Endodermal cell (in vitro differentiated cells): ENCODE data around the gene AKR1B1. TPM values are rescaled to one million over a fixed set of nuclear protein-coding genes. Genes with fewer than 3 reads are reported as not detected.

Source experiments
- DNase-seq: peaks from one replicate; pipeline ENCODE4 v3.0.0-alpha.2; 2017
- H3K27ac ChIP-seq: 2 replicates; pipeline ENCODE4 v1.5.1; 2013; ENCODE audit warnings: mild to moderate bottlenecking, low read depth, low read length, moderate library complexity
- H3K27me3 ChIP-seq: 2 replicates; pipeline ENCODE4 v1.6.1; 2013; ENCODE audit warnings: mild to moderate bottlenecking, low read length, moderate library complexity; ENCODE audit not compliant: insufficient read depth, control insufficient read depth, poor library complexity, severe bottlenecking
- H3K36me3 ChIP-seq: 2 replicates; pipeline ENCODE4 v1.7.0; 2013; ENCODE audit warnings: mild to moderate bottlenecking, low read length, moderate library complexity; ENCODE audit not compliant: control insufficient read depth, insufficient read depth
- H3K4me1 ChIP-seq: one replicate; pipeline ENCODE4 v1.7.0; 2013; ENCODE audit warnings: low read length; ENCODE audit not compliant: control insufficient read depth, insufficient read depth
- H3K4me3 ChIP-seq: 2 replicates; pipeline ENCODE4 v1.5.1; 2013; ENCODE audit warnings: mild to moderate bottlenecking, low read length, moderate library complexity
- H3K9ac ChIP-seq: 2 replicates; pipeline ENCODE4 v1.6.1; 2013; ENCODE audit warnings: mild to moderate bottlenecking, low read length, moderate library complexity; ENCODE audit not compliant: poor library complexity, severe bottlenecking; ENCODE audit errors: extremely low read depth
- H3K9me3 ChIP-seq: 2 replicates; pipeline ENCODE4 v1.6.1; 2013; ENCODE audit warnings: mild to moderate bottlenecking, low read length, moderate library complexity; ENCODE audit not compliant: control insufficient read depth
- H3K27ac Mint-ChIP-seq: 2 replicates; pipeline ENCODE4 v1.8.0; 2020; ENCODE audit warnings: mixed read lengths
- H3K27me3 Mint-ChIP-seq: 2 replicates; pipeline ENCODE4 v1.8.0; 2021; ENCODE audit warnings: mild to moderate bottlenecking, mixed read lengths; ENCODE audit not compliant: insufficient read depth
- H3K36me3 Mint-ChIP-seq: 2 replicates; pipeline ENCODE4 v1.8.0; 2020; ENCODE audit warnings: low read depth, mixed read lengths
- H3K4me1 Mint-ChIP-seq: 2 replicates; pipeline ENCODE4 v1.8.0; 2020; ENCODE audit warnings: mixed read lengths
- H3K4me3 Mint-ChIP-seq: 2 replicates; pipeline ENCODE4 v1.8.0; 2020; ENCODE audit warnings: mild to moderate bottlenecking, moderate library complexity, mixed read lengths
- H3K9me3 Mint-ChIP-seq: 2 replicates; pipeline ENCODE4 v1.8.0; 2020; ENCODE audit warnings: mild to moderate bottlenecking, mixed read lengths
- CTCF ChIP-seq: fragments of 200-600 bp; sonication (generic); conservative IDR thresholded peaks from 2 replicates; pipeline ENCODE4 v1.5.0; 2021; ENCODE audit warnings: antibody characterized with exemption, mild to moderate bottlenecking
- WGBS, 2 experiments: methylation state at CpG; one replicate each; pipeline versions ENCODE4 v1.1.5 to v1.1.7; 2013; ENCODE audit warnings: missing lambda C conversion rate in 2 of 2, mixed read lengths in 1 of 2; ENCODE audit not compliant: insufficient coverage in 1 of 2, insufficient read length in 1 of 2; 5-methylcytosine and 5-hydroxymethylcytosine counted together
- total RNA-seq, 2 donors: library from RNA; stranded (reverse); fragmentation: NEBNext Ultra II Directional in 1 of 2; extraction: Animal tissue kit (Norgen Biotek cat#: 25700) in 1 of 2; gene quantifications; 2 replicates in 1 of 2; 3 replicates in 1 of 2; pipeline ENCODE4 v1.2.1, GENCODE V29; 2021

AKR1B1 gene
- total RNA-seq, 2 donors from 2014 or later: 152 to 216 TPM

DNA sequence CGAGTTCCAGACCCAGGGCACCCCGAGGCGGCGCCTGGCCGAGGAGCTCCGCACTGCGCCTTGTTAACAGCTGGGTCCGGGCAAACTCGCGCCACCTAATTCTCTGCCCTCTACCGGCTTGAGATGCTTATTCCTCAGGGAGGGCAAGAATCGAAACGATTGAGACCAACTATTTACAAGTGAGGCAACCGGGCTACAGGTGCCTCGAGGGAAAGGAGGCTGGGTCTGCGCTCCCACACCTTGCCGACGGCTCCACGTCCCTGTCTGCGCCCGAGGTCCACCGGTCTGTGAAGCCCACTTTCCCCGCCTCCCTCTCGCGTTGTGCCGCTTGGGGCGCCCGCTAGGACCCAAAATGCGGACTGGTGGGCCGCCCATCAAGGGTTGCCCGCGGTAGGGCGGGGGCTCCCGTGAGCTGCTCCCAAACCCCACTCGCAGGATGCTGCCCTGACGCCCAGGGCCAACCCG is 527 bp downstream of the AKR1B1 start:
- Mint-ChIP-seq H3K36me3 (peaks cover 24% of the 10 kb centered on the region), H3K27ac (peak overlapping the region; percentile 61), H3K4me3 (peak overlapping the region; percentile 78), H3K4me1 (peaks cover 26% of the 10 kb centered on the region), H3K9me3 (no peaks in the 10 kb centered on the region), H3K27me3 (peaks cover 10% of the 10 kb centered on the region)
- Histone ChIP-seq H3K4me3 (peak overlapping the region; percentile 88), H3K36me3 (peaks cover 33% of the 10 kb centered on the region), H3K9me3 (no peaks in the 10 kb centered on the region), H3K4me1 (peaks cover 12% of the 10 kb centered on the region), H3K27me3 (no peaks in the 10 kb centered on the region), H3K9ac (peak overlapping the region; percentile 28), H3K27ac (no peak overlapping the region)
- 1 to 2% methylated on average over 21 to 37 of the region's 37 CpGs for WGBS, 2 experiments
- TF ChIP-seq CTCF: peak; percentile 58
- DNase-seq: peak; percentile 89

- Histone ChIP-seq H3K4me3 (peak overlapping the region; percentile 88), H3K27me3 (no peaks in the 10 kb centered on the region), H3K27ac (no peak overlapping the region), H3K4me1 (peaks cover 12% of the 10 kb centered on the region), H3K9ac (no peak overlapping the region), H3K36me3 (peaks cover 43% of the 10 kb centered on the region), H3K9me3 (no peaks in the 10 kb centered on the region)
- no peak for DNase-seq
- TF ChIP-seq CTCF: no peak
- no peak overlapping the region for H3K27ac Mint-ChIP-seq
- 87 to 100% methylated on average over 2 of the region's 2 CpGs for WGBS, 2 experiments
- no peaks in the 10 kb centered on the region for H3K9me3 Mint-ChIP-seq
- peaks cover 36% of the 10 kb centered on the region for H3K4me1 Mint-ChIP-seq
- H3K4me3 Mint-ChIP-seq: peak overlapping the region; percentile 78
- H3K27me3 Mint-ChIP-seq: peaks cover 10% of the 10 kb centered on the region
- H3K36me3 Mint-ChIP-seq: peaks cover 27% of the 10 kb centered on the region
Observed at GRCh38 chr7:134457210-134457609, 1.7 kb downstream of the AKR1B1 start.

- H3K27ac Mint-ChIP-seq: no peak overlapping the region
- no peak for DNase-seq
Observed at GRCh38 chr7:134454277-134454676, 4.6 kb downstream of the AKR1B1 start.

More at GRCh38 chr7:134454277-134454676, 4.6 kb downstream of the AKR1B1 start:
- Histone ChIP-seq H3K4me3 (peak overlapping the region; percentile 13), H3K27me3 (no peaks in the 10 kb centered on the region), H3K9ac (no peak overlapping the region), H3K4me1 (peaks cover 9% of the 10 kb centered on the region), H3K36me3 (peaks cover 71% of the 10 kb centered on the region), H3K9me3 (no peaks in the 10 kb centered on the region), H3K27ac (no peak overlapping the region)
- Mint-ChIP-seq H3K36me3 (peaks cover 56% of the 10 kb centered on the region), H3K4me1 (peaks cover 39% of the 10 kb centered on the region), H3K9me3 (no peaks in the 10 kb centered on the region), H3K4me3 (no peak overlapping the region), H3K27me3 (no peaks in the 10 kb centered on the region)
- WGBS, 2 experiments: 93 to 95% methylated on average over 4 of the region's 4 CpGs
- TF ChIP-seq CTCF: no peak
